HepG2 (cell line): ENCODE data around the gene PSMB3. TPM values are rescaled to one million over a fixed set of nuclear protein-coding genes. Genes with fewer than 3 reads are reported as not detected.

Experiments
- ATAC-seq: fragments of 200-7000 bp; cut with Tn5 transposase; 3 replicates; pipeline ENCODE4 v1.9.1; 2020; ENCODE audit warnings: mild to moderate bottlenecking, moderate library complexity
- BruUV-seq: library from RNA; stranded (reverse); fragments of 400-500 nt; replicated peaks from 2 replicates; lab custom pipeline; 2021; lab: Mats Ljungman, UMichigan
- CTCF ChIA-PET: fragments of 300-600 bp; formaldehyde crosslinking; extraction: SDS; loops from one replicate; lab custom pipeline; 2021; ENCODE audit warnings: low total read pairs, inconsistent platforms, low intra/inter-chr PET ratio; lab: Yijun Ruan, JAX
- POLR2A ChIA-PET: fragments of 350-600 bp; sonication (Branson Sonifier 250); formaldehyde crosslinking; loops from one replicate; lab custom pipeline; 2020; ENCODE audit warnings: antibody characterized with exemption, inconsistent platforms; lab: Yijun Ruan, JAX
- DNase-seq: peaks from one replicate; pipeline ENCODE4 v3.0.0-alpha.2; 2015; ENCODE audit warnings: low spot score
- FAIRE-seq: peaks from 3 replicates; lab custom pipeline; 2011; peaks lifted over from hg19 to GRCh38; lab: Jason Lieb, UNC
- H2AFZ ChIP-seq: one replicate; pipeline ENCODE4 v1.6.1; 2011; ENCODE audit warnings: low read length, inconsistent platforms
- H3K27ac ChIP-seq: fragments of 300-600 bp; 3 replicates; pipeline ENCODE4 v1.8.0; 2011; ENCODE audit warnings: mixed run types, mild to moderate bottlenecking, mixed read lengths, low read length, inconsistent platforms; ENCODE audit not compliant: insufficient read depth; ENCODE audit errors: extremely low read length
- H3K27me3 ChIP-seq, 2 experiments: fragments of 200-600 bp in 1 of 2; 2 replicates in 1 of 2; 3 replicates in 1 of 2; pipeline versions ENCODE4 v1.6.0 to v1.8.0; 2011; ENCODE audit warnings: low read length in 2 of 2, mild to moderate bottlenecking in 2 of 2, moderate library complexity in 2 of 2, inconsistent platforms in 1 of 2; ENCODE audit not compliant: insufficient read depth in 2 of 2, control insufficient read depth in 1 of 2
- H3K36me3 ChIP-seq, 2 experiments: fragments of 200-600 bp in 1 of 2; replicated peaks in 1 of 2; 2 replicates in 1 of 2; 3 replicates in 1 of 2; pipeline versions ENCODE4 v1.5.1 to v1.8.0; 2011; ENCODE audit warnings: low read length in 2 of 2, inconsistent platforms in 1 of 2; ENCODE audit not compliant: insufficient read depth in 2 of 2, control insufficient read depth in 1 of 2
- H3K4me1 ChIP-seq: 2 replicates; pipeline ENCODE4 v1.5.1; 2012; ENCODE audit warnings: low read length, inconsistent platforms; ENCODE audit not compliant: insufficient read depth
- H3K4me2 ChIP-seq: 2 replicates; pipeline ENCODE4 v1.6.0; 2011; ENCODE audit warnings: low read depth, low read length, inconsistent platforms
- H3K4me3 ChIP-seq, 3 experiments: fragments of 200-600 bp in 1 of 3; sonication (generic), shearing (Covaris generic) in 1 of 3; replicated peaks in 1 of 3; 2 replicates each; pipeline ENCODE4 v1.5.1; 2011 to 2016; ENCODE audit warnings: low read length in 3 of 3, inconsistent platforms in 2 of 3, low read depth in 2 of 3, mild to moderate bottlenecking in 2 of 3, control low read depth in 1 of 3, mixed read lengths in 1 of 3; ENCODE audit not compliant: insufficient read depth in 1 of 3
- H3K79me2 ChIP-seq: one replicate; pipeline ENCODE4 v1.6.1; 2011; ENCODE audit warnings: low read length, inconsistent platforms; ENCODE audit not compliant: insufficient read depth
- H3K9ac ChIP-seq: 2 replicates; pipeline ENCODE4 v1.6.0; 2011; ENCODE audit warnings: mild to moderate bottlenecking, low read depth, low read length, inconsistent platforms; ENCODE audit not compliant: insufficient read depth
- H3K9me3 ChIP-seq: 2 replicates; pipeline ENCODE4 v1.5.1; 2012; ENCODE audit warnings: mild to moderate bottlenecking, low read length
- H4K20me1 ChIP-seq: 2 replicates; pipeline ENCODE4 v1.6.0; 2011; ENCODE audit warnings: inconsistent platforms, mild to moderate bottlenecking, low read length, moderate library complexity; ENCODE audit not compliant: insufficient read depth
- ARNTL ChIP-seq: sonication (generic); formaldehyde crosslinking; IDR thresholded peaks from 2 replicates; pipeline ENCODE4 v1.4.0; 2020; ENCODE audit warnings: mild to moderate bottlenecking, missing genetic modification reagents
- HOXA3 ChIP-seq: sonication (generic); formaldehyde crosslinking; IDR thresholded peaks from 2 replicates; pipeline ENCODE4 v1.5.0; 2020; ENCODE audit warnings: missing genetic modification reagents
- MAZ ChIP-seq, 2 experiments: sonication (generic) in 1 of 2; formaldehyde crosslinking in 1 of 2; IDR thresholded peaks; 2 replicates each; pipeline versions ENCODE4 v1.5.0 to v1.6.1; 2012 to 2020; ENCODE audit warnings: low read depth in 2 of 2, mild to moderate bottlenecking in 2 of 2, borderline replicate concordance in 1 of 2, improper control_type of control experiment in 1 of 2, low read length in 1 of 2, missing genetic modification reagents in 1 of 2, moderate library complexity in 1 of 2
- NBN ChIP-seq: fragments of 450-650 bp; conservative IDR thresholded peaks from 2 replicates; pipeline ENCODE4 v1.6.1; 2017
- NFE2L1 ChIP-seq: sonication (generic); formaldehyde crosslinking; IDR thresholded peaks from 2 replicates; pipeline ENCODE4 v1.4.0; 2020; ENCODE audit warnings: missing genetic modification reagents, mild to moderate bottlenecking, borderline replicate concordance
- SRY ChIP-seq: sonication (generic); formaldehyde crosslinking; IDR thresholded peaks from 2 replicates; pipeline ENCODE4 v1.8.0; 2022; ENCODE audit warnings: mild to moderate bottlenecking, missing genetic modification reagents
- SUZ12 ChIP-seq: fragments of 150-350 bp; IDR thresholded peaks from 2 replicates; pipeline ENCODE4 v1.6.1; 2014; ENCODE audit warnings: low read depth, low read length
- YEATS4 ChIP-seq: sonication (generic); formaldehyde crosslinking; IDR thresholded peaks from 2 replicates; pipeline ENCODE4 v1.4.0; 2020; ENCODE audit warnings: missing genetic modification reagents, borderline replicate concordance
- ZBTB43 ChIP-seq: sonication (generic); formaldehyde crosslinking; conservative IDR thresholded peaks from 2 replicates; pipeline ENCODE4 v1.4.0; 2020; ENCODE audit warnings: missing genetic modification reagents
- ZKSCAN1 ChIP-seq: fragments of 150-350 bp; IDR thresholded peaks from 2 replicates; pipeline ENCODE4 v1.6.1; 2014; ENCODE audit warnings: low read length
- ZNF350 ChIP-seq: sonication (generic); formaldehyde crosslinking; IDR thresholded peaks from 2 replicates; pipeline ENCODE4 v1.4.0; 2020; ENCODE audit warnings: mild to moderate bottlenecking, low read depth, missing genetic modification reagents, borderline replicate concordance
- ZNF44 ChIP-seq: sonication (generic); formaldehyde crosslinking; IDR thresholded peaks from 2 replicates; pipeline ENCODE4 v1.5.1; 2020; ENCODE audit warnings: mild to moderate bottlenecking, missing genetic modification reagents
- ZNF574 ChIP-seq: sonication (generic); formaldehyde crosslinking; IDR thresholded peaks from 2 replicates; pipeline ENCODE4 v1.4.0; 2020; ENCODE audit warnings: missing genetic modification reagents
- ZNF800 ChIP-seq: sonication (generic); formaldehyde crosslinking; IDR thresholded peaks from 2 replicates; pipeline ENCODE4 v1.4.0; 2020; ENCODE audit warnings: missing genetic modification reagents
- ZSCAN25 ChIP-seq: sonication (generic); formaldehyde crosslinking; IDR thresholded peaks from 2 replicates; pipeline ENCODE4 v1.8.0; 2022; ENCODE audit warnings: mild to moderate bottlenecking, missing genetic modification reagents
- WGBS: methylation state at CpG from one replicate; pipeline ENCODE4 v1.1.6; 2017; ENCODE audit warnings: low lambda C conversion rate; 5-methylcytosine and 5-hydroxymethylcytosine counted together
- in situ Hi-C: cut with HindIII; loops from 2 replicates; pipeline ENCODE4 v1.10.0; 2017; ENCODE audit warnings: low pct_unique_long_range_greater_than_20kb; ENCODE audit not compliant: extremely low pct_ligation_motif_present
- intact Hi-C: fragments of 100-400 bp; cut with micrococcal nuclease; formaldehyde crosslinking; loops from one replicate; pipeline ENCODE4 v1.10.0; 2022; ENCODE audit not compliant: unreplicated experiment
- polyA plus RNA-seq, 8 experiments: library from polyadenylated mRNA; depleted of rRNA in 3 of 8; stranded (reverse) in 7 of 8; unstranded in 1 of 8; fragments of >200 nt; fragmentation: Illumina TruSeq in 4 of 8; extraction: Trizol in 4 of 8; gene quantifications; 2 replicates each; pipeline versions ENCODE4 v1.2.1 to v1.2.3, GENCODE V29; 2011 to 2016; ENCODE audit warnings: low read depth in 4 of 8, missing spikeins in 1 of 8, mixed read lengths in 1 of 8; ENCODE audit not compliant: insufficient read depth in 1 of 8
- total RNA-seq, 5 experiments: library from RNA; depleted of rRNA; stranded (reverse); fragments of >200 nt; fragmentation: Illumina TruSeq; extraction: Trizol; gene quantifications; 2 replicates each; pipeline ENCODE4 v1.2.3, GENCODE V29; 2016; ENCODE audit warnings: low read depth in 1 of 5

PSMB3 gene
- total and polyA plus RNA-seq, 2 of the 13 experiments (the other 11 are each of a cell fraction or from before 2014, with no cell fraction given) = 366 to 517 TPM

GRCh38 chr17:38704606-38705522, 47.7 kb upstream of the PSMB3 start, which contains the start of gene MLLT6:
TSS of gene MLLT6 (plus strand) at chr17:38705273. CDS start at chr17:38705633, 360 bp downstream.
- Histone ChIP-seq H3K36me3 (peaks cover 11 to 26% of the 10 kb centered on the region in 2 experiments), H4K20me1 (peaks cover 12% of the 10 kb centered on the region), H3K4me2 (peak within 1 kb of the TSS; percentile 99), H3K27me3 (no peaks in the 10 kb centered on the region; a peak in 1 of 5 replicates), H3K9ac (peak within 1 kb of the TSS; percentile 100), H3K79me2 (peaks cover 48% of the 10 kb centered on the region), H3K9me3 (no peaks in the 10 kb centered on the region), H3K4me3 (peak within 1 kb of the TSS; percentile 71 to 99 (median 95)), H3K4me1 (peaks cover 64% of the 10 kb centered on the region), H2AFZ (no peak within 1 kb of the TSS), H3K27ac (peak within 1 kb of the TSS; percentile 99)
- WGBS = 2% methylated on average over 69 of the region's 100 CpGs
- in situ Hi-C loops = no loop called here
- TSS peak; percentile 29 for BruUV-seq
- ChIA-PET POLR2A (interaction anchor here (1.2 to 8.9 kb wide), 15 partner anchors 12 to 91 kb away, joined by 5 to 106 read pairs (median 13); partner anchors contain the start of genes CISD3 and EPOP), CTCF (interaction anchor here (0.7 to 1.8 kb wide), 2 partner anchors 25 to 28 kb away, joined by 3 to 4 read pairs; partner anchors contain the start of gene CISD3)
- ATAC-seq (peak; percentile 1), DNase-seq (peak; percentile 64), FAIRE-seq (no peak)
- intact Hi-C loops = loop anchor here (1.0 kb wide), 1 partner anchor 48 kb away; no protein-coding TSS in a partner anchor
- peak; percentile 57 for TF ChIP-seq MAZ (IDR thresholded peaks at IDR 0.05; ENCODE audit: borderline replicate concordance, low read depth, low read length)
- 0 out of 2 replicates have a peak, but pooled peaks have one; percentile 45 for TF ChIP-seq MAZ (CRISPR knock-in tag; IDR thresholded peaks at IDR 0.05; ENCODE audit: low read depth)
- peak; percentile 41 for TF ChIP-seq HOXA3 (CRISPR knock-in tag)
- peak; percentile 50; the same call in 1 of the 2 replicates for TF ChIP-seq ZBTB43 (CRISPR knock-in tag)
- TF ChIP-seq ZNF800 (CRISPR knock-in tag) = 0 out of 2 replicates have a peak, but pooled peaks have one; percentile 24
- TF ChIP-seq ZKSCAN1 = 0 out of 2 replicates have a peak, but pooled peaks have one; percentile 26
- TF ChIP-seq ARNTL (CRISPR knock-in tag) = no peak
- TF ChIP-seq YEATS4 (CRISPR knock-in tag) = peak; percentile 40; the same call in 1 of the 2 replicates
- no peak for TF ChIP-seq NBN
- TF ChIP-seq SUZ12 = no peak
- no peak for TF ChIP-seq ZSCAN25 (CRISPR knock-in tag)
- 0 out of 2 replicates have a peak, but pooled peaks have one; percentile 35 for TF ChIP-seq SRY (CRISPR knock-in tag)
- no peak for TF ChIP-seq ZNF350 (CRISPR knock-in tag)
- TF ChIP-seq ZNF44 = no peak
- TF ChIP-seq NFE2L1 (CRISPR knock-in tag) = no peak
- peak; percentile 40; the same call in 1 of the 2 replicates for TF ChIP-seq ZNF574
